Brain microvascular endothelial cell (primary cell): ENCODE results near the gene ANXA3.

ENCODE experiments used
- DNase-seq: peaks from one replicate; pipeline ENCODE4 v3.0.0-alpha.2; 2020
- H3K27ac ChIP-seq: fragments of 250-450 bp; sonication (Bioruptor Pico); 2 replicates; pipeline ENCODE4 v1.5.1; 2020; ENCODE audit warnings: mild to moderate bottlenecking, moderate library complexity
- H3K27me3 ChIP-seq: fragments of 250-450 bp; sonication (Bioruptor Pico); replicated peaks from 2 replicates; pipeline ENCODE4 v1.5.1; 2020; ENCODE audit warnings: mild to moderate bottlenecking
- H3K36me3 ChIP-seq: fragments of 250-450 bp; sonication (Bioruptor Pico); replicated peaks from 2 replicates; pipeline ENCODE4 v1.5.1; 2020; ENCODE audit warnings: mild to moderate bottlenecking
- H3K4me3 ChIP-seq: 2 replicates; pipeline ENCODE4 v1.5.1; 2011; ENCODE audit warnings: low read depth, mild to moderate bottlenecking, control low read depth, low read length, moderate library complexity
- in situ Hi-C: cut with HindIII; loops from 2 replicates; pipeline ENCODE4 v1.10.0; 2017; ENCODE audit warnings: low sequenced_read_pairs, low pct_ligation_motif_present
- TF ChIP-seq, protein P1 (sequence below): IDR thresholded peaks from 2 replicates; pipeline ENCODE4 v1.5.1; 2011; ENCODE audit warnings: low read depth, mild to moderate bottlenecking, moderate library complexity, low read length, control low read depth, inconsistent platforms; ENCODE audit errors: missing control alignments

The ANXA3 gene

DNA sequence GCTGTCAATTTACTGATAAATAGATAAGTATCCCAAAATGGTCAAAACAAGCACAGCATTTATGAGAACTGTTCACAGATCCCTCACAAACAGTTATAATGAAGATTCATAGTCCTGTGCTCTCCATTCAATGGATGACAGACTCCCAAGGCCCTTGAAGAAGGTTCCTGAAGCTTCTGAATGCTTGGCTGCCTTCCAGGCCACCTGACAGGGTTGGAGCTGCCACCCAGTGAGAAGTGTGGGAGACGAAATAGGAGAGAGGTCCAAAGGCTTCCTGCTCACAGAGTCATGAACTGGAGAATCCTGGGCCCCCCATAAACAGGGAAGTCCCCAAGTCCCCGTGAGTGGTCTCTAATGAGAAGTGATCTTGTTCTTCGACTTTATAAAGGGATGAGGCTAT lies 26.0 kb upstream of the ANXA3 start:
- TF ChIP-seq, protein P1, sequence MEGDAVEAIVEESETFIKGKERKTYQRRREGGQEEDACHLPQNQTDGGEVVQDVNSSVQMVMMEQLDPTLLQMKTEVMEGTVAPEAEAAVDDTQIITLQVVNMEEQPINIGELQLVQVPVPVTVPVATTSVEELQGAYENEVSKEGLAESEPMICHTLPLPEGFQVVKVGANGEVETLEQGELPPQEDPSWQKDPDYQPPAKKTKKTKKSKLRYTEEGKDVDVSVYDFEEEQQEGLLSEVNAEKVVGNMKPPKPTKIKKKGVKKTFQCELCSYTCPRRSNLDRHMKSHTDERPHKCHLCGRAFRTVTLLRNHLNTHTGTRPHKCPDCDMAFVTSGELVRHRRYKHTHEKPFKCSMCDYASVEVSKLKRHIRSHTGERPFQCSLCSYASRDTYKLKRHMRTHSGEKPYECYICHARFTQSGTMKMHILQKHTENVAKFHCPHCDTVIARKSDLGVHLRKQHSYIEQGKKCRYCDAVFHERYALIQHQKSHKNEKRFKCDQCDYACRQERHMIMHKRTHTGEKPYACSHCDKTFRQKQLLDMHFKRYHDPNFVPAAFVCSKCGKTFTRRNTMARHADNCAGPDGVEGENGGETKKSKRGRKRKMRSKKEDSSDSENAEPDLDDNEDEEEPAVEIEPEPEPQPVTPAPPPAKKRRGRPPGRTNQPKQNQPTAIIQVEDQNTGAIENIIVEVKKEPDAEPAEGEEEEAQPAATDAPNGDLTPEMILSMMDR = no peak
- Histone ChIP-seq H3K36me3 (no peaks in the 10 kb centered on the region), H3K27me3 (no peaks in the 10 kb centered on the region), H3K27ac (no peak overlapping the region), H3K4me3 (no peak overlapping the region)
- no peak for DNase-seq
- in situ Hi-C loops = no loop called here

DNA sequence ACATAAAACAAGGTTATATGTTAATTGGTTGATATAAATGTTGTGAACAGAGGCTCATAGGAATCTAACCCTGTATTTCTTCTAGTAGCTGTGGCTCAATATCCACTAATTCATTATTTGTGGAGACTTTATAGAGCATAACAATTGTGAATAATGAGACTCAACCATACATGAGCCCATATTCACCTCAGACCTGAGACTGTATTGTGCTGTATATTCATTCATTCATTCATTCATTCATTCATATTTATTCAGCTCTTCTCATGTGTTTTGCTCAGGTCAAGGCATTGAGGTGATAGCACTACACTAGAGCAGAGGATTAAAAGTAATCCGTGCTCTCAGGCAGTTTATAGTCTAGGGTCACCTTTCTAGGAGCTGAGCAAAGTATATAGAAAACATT lies 24.5 kb upstream of the ANXA3 start:
- H3K4me3 ChIP-seq = no peak overlapping the region
- TF ChIP-seq, protein P1 = no peak
- no peak overlapping the region for H3K27ac ChIP-seq
- no peak for DNase-seq
- H3K27me3 ChIP-seq = no peaks in the 10 kb centered on the region
- H3K36me3 ChIP-seq = no peaks in the 10 kb centered on the region
- in situ Hi-C loops = no loop called here

DNA sequence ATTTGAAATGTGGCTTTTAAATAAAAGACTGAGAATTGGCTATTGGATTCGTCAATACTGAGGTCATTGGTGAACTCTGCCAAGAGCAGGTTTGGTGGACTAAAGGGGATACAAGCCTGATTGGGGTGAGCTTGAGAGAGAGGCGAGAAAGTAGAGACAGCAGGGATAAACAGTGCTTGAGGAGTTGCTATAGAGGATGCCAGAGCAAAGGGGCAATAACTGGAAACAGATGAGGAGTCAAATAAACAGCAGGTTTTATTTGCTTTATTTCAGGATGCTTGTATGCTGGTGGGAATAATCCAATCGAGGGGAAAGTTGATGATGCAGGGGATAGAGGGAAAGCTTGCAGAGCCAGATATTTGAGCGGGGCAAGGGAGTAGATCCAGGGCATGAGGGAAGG lies 24.0 kb upstream of the ANXA3 start:
- no peak for DNase-seq
- Histone ChIP-seq H3K27ac (no peak overlapping the region), H3K36me3 (no peaks in the 10 kb centered on the region), H3K4me3 (no peak overlapping the region), H3K27me3 (no peaks in the 10 kb centered on the region)
- TF ChIP-seq, protein P1 = no peak
- in situ Hi-C loops = no loop called here

DNA sequence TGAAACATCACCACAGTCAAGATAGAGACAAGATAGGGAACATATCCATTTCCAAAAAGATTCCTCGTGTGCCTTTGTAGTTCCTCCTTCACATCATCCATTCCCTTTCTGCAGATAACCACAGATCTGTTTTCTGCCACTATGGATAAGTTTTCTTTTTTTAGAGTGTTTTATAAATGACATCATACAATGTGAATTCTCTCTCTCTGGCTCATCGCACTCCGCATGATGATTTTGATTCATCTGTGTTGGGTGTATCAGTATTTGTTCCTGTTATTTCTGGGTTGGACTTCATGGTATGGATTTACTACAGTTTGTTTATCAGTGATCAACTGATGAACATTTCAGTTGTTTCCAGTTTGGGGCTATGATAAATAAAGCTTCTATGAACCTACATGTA lies 23.2 kb upstream of the ANXA3 start:
- TF ChIP-seq, protein P1 = no peak
- peak; percentile 40 for DNase-seq
- Histone ChIP-seq H3K27me3 (no peaks in the 10 kb centered on the region), H3K4me3 (no peak overlapping the region), H3K36me3 (no peaks in the 10 kb centered on the region), H3K27ac (no peak overlapping the region)
- in situ Hi-C loops = no loop called here

DNA sequence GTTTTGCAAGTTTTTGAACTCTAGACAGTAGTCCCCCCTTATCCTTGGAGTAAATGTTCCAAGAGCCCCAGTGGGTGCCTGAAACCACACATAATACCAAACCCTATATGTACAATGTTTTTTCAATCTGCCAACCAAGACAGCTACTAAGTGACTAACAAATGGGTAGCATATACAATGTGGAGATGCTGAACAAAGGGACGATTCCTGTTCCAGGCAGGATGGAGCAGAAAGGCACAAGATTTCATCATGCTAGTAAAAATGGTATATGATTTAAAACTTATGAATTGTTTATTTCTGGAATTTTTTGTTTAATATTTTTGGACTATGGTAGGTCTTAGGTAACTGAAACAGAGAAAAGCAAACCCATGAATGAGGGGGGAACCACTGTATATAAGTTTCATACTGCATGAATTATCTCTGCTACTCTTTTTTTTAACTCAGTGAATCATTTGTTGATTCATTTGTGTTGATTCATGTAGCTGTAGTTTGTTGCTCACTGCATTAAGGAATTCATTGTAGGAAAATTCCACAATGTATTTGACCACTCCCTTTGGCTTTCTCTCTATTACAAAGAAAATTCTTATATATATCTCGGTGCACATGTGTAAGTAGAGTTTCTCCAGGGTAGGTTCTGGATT lies 21.9 kb upstream of the ANXA3 start:
- Histone ChIP-seq H3K27ac (no peak overlapping the region), H3K27me3 (no peaks in the 10 kb centered on the region), H3K36me3 (no peaks in the 10 kb centered on the region), H3K4me3 (no peak overlapping the region)
- DNase-seq = no peak
- in situ Hi-C loops = no loop called here
- TF ChIP-seq, protein P1 = no peak

DNA sequence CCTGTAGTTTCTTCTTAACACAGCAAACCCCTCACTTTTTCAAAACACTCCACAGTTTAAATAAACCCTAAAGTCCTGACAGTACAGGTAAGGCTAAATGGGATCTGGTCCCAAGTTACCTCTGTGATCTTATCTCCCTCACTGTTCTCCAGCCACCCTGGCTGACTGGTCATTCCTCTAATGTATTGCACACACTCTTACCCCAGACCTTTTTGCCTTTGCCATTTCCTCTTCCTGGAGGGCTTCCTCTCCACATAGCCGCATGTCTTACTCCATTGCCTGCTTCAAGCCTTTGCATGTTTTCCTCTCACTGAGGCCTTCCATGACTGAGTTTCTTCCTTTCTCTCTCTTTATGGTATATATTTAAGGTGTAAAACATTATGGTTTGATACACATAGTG lies 19.5 kb upstream of the ANXA3 start:
- no peak overlapping the region for H3K4me3 ChIP-seq
- H3K27ac ChIP-seq = no peak overlapping the region
- no peak for DNase-seq
- TF ChIP-seq, protein P1 = no peak
- in situ Hi-C loops = no loop called here
- H3K36me3 ChIP-seq = no peaks in the 10 kb centered on the region
- H3K27me3 ChIP-seq = no peaks in the 10 kb centered on the region
